ENCODE data around the gene PNO1. TPM values are rescaled to one million over a fixed set of nuclear protein-coding genes. Genes with fewer than 3 reads are reported as not detected.

The PNO1 gene
- total and polyA plus RNA-seq, 2 donors (not counting 3 experiments of a cell fraction or from before 2014, with no cell fraction given), result 9.4 to 25.6 TPM

DNA sequence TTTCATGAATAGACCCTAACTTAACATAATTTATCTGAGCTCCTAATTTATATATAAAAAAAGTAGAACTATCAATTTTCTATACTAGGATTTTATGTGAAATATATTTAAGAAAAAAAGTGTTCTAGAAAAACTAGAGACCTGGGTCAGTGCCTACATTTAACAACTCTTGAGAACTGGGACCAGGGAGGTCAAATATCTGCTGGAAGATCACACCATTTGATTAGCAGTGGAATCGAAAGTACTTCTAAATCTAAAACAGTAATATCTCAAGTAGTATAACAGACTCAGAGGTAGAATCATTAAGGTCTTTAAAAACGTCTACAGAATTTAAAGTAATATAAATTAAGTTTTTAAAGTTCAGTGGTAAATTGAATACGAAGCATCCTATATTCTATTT is 60.0 kb downstream of the PNO1 start:
- no peak for FAIRE-seq
- no peaks in the 10 kb centered on the region for H3K9me3 ChIP-seq (replicated peaks; ENCODE audit: control insufficient read depth, insufficient read depth, low read length)
- H3K27me3 ChIP-seq (ENCODE audit: control insufficient read depth in 2 of 2, insufficient read depth in 2 of 2, low read length in 2 of 2), result no peaks in the 10 kb centered on the region
- no peak for DNase-seq (ENCODE audit: low read depth, low spot score)
- no peak overlapping the region for H2AFZ ChIP-seq (ENCODE audit: low read depth, low read length)
- no TSS peak for BruUV-seq (replicated peaks)
- peaks cover 8% of the 10 kb centered on the region for H4K20me1 ChIP-seq (replicated peaks; ENCODE audit: control insufficient read depth, extremely low read depth, insufficient read depth, low read length)
- no peak overlapping the region for H3K9ac ChIP-seq (replicated peaks; ENCODE audit: extremely low read depth, insufficient read depth, low read length)
- H3K79me2 ChIP-seq (ENCODE audit: control insufficient read depth, insufficient read depth, low read length), result peaks cover 99% of the 10 kb centered on the region
- ChIA-PET CTCF (interaction anchor here (0.7 to 3.4 kb wide), 7 partner anchors 13 to 140 kb away, joined by 3 to 33 read pairs (median 3); no protein-coding TSS in a partner anchor), POLR2A (no interaction called here)
- no peak overlapping the region for H3K4me3 ChIP-seq (replicated peaks in 1 of 3; ENCODE audit: insufficient read depth in 1 of 3, low read depth in 1 of 3, low read length in 3 of 3)
- intact Hi-C loops (cut with micrococcal nuclease), result no loop called here
- H3K9me1 ChIP-seq (replicated peaks; ENCODE audit: control insufficient read depth, extremely low read depth, insufficient read depth, low read length), result no peaks in the 10 kb centered on the region
- TF ChIP-seq POLR2A (IDR thresholded peaks at IDR 0.05; ENCODE audit: low read depth, low read length) (no peak), FOS (IDR thresholded peaks at IDR 0.05; ENCODE audit: borderline replicate concordance, insufficient read depth, low read length) (no peak), GATA2 (IDR thresholded peaks at IDR 0.05; ENCODE audit: insufficient read depth, insufficient read length, low read depth, low read length) (no peak), MYC (IDR thresholded peaks at IDR 0.05; ENCODE audit: low read depth, low read length) (no peak), EZH2 (IDR thresholded peaks at IDR 0.05; ENCODE audit: borderline replicate concordance, low read depth, low read length, severe bottlenecking) (no peak), POLR2AphosphoS5 (IDR thresholded peaks at IDR 0.05; ENCODE audit: insufficient read depth, low read depth, low read length) (no peak), JUN (IDR thresholded peaks at IDR 0.05; ENCODE audit: borderline replicate concordance, insufficient read depth, insufficient read length, low read depth) (no peak), CTCF (IDR thresholded peaks at IDR 0.05; ENCODE audit: extremely low read depth in 1 of 2, insufficient read depth in 1 of 2, low read depth in 1 of 2, low read length in 2 of 2) (no peak)
- TF ChIP-seq, protein P1, sequence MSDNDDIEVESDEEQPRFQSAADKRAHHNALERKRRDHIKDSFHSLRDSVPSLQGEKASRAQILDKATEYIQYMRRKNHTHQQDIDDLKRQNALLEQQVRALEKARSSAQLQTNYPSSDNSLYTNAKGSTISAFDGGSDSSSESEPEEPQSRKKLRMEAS (IDR thresholded peaks at IDR 0.05; ENCODE audit: insufficient read depth, insufficient read length), result no peak
- dilution Hi-C loops (cut with MboI; ENCODE audit: extremely low pct_ligation_motif_present, low sequenced_read_pairs), result no loop called here
- no peak overlapping the region for H3K4me2 ChIP-seq (ENCODE audit: insufficient read depth, low read length)
- H3K27ac ChIP-seq (ENCODE audit: insufficient read depth, low read depth, low read length), result no peak overlapping the region
- H3K4me1 ChIP-seq (ENCODE audit: control insufficient read depth, extremely low read depth, insufficient read depth, low read length), result peaks cover 5% of the 10 kb centered on the region
- H3K36me3 ChIP-seq (ENCODE audit: control insufficient read depth in 2 of 2, extremely low read depth in 1 of 2, insufficient read depth in 2 of 2, low read length in 2 of 2), result no peaks in the 10 kb centered on the region
